ENCODE measurements around the gene RBM47.
"Not testable (repeated sequence)": the region's sequence is repeated elsewhere in the genome, so short reads cannot be mapped to it uniquely, and the experiment has no call there.

Gene RBM47

DNA sequence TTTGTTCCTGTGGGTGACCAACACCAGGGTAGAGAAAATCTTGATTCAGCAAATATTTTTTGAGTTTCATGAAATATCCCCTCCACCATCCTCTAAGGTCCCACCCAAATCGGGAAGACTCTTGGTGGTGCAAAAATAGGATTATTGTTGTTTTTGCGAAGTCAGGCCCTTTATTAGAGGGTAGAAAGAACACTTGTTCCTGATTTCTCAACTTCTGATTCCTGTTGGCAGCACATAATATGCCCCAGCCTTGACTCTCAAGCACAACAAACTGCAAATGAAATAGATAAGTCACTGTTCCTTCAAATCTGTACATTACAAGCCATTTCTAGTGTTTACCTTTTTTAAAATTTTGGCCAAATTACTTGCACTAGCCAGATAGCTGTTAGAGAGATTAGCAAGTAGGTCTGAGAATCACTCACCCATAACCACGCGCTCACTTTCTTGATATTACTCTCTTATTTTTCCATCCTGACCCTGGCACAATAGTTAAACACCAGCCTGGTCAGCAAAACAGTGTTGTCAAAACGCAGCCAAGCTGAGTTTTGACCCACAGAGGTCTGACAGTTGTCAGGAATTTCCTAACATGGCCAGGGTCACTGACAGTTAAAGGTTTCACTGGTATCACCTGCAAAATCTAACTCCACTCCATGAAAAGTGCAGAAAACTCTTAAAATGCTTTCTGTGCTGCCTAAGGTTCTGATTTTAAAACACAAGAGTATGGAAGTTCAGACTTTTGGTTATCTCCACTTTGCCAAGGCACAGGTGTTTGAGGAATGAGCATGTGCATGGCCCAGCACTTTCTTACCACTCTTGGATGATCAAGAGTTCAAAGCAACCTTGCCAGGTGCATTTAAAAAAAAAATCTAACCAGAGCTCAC is 69.8 kb downstream of the RBM47 start:
- DNase-seq, result no peak

DNA sequence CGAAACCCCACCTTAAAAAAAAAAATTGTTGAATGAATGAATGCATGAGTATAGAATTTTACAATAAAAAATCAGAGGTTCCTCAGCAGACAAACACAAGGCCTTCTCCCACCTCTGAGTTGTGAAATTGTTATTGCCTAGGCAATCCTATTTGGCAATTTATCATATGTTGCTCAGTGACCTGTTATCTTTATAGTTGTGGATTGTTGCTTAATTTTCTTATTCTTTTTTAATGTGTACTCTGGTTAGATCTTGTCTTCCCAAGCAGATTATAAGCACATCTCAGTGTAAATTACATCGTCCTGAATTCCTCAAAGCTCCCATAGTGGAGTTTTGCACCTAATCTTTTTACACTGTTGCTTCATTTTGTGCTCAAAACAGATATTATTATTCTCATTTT is 71.9 kb downstream of the RBM47 start:
- no peak for DNase-seq

DNA sequence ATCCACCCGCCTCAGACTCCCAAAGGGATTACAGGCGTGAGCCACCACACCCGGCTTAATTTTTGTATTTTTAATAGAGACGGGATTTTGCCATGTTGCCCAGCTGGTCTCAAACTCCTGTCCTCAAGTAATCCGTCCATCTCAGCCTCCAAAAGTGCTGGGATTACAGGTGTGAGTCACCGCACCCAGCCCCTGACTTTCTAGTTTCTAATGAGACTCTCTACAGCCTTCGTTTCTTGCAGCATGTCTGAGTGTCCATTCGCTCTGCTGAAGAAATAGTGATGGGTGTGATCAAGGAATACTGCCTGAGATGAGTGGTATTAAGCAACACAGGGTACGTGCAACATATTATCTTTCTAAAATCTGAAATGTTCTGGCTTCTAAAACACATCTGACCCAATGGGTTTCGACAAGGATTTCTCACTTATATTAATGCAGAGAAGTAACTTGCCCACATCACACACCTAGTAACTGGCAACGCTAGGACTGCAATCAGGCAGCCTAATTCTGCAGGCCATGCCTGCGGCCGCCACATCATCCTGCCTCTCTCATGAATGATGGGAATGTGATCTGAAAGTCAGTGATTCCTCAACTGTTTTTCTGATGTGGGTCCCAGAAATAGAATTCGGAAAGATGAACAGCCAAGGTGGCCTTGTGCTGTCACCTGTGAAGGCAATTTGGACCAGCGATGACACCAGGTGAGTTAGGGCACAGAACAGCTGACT is 74.3 kb downstream of the RBM47 start:
- DNase-seq, result no peak

DNA sequence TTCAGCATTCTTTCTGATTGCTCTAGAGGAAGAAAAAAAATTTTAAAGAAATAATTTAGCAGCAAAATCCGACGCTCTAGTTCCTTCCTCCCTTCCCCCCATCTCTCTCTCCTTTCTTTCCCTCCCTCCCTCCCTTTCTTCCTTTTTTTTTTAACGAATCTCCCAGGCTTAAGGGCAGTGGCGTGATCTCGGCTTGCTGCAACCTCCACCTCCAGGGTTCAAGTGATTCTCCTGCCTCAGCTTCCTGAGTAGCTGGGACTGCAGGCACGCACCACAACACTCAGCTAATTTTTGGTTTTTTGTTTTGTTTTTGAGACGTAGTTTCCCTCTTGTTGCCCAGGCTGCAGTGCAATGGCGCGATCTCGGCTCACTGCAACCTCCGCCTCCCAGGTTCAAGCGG is 75.0 kb downstream of the RBM47 start:
- not testable (repeated sequence) for DNase-seq

DNA sequence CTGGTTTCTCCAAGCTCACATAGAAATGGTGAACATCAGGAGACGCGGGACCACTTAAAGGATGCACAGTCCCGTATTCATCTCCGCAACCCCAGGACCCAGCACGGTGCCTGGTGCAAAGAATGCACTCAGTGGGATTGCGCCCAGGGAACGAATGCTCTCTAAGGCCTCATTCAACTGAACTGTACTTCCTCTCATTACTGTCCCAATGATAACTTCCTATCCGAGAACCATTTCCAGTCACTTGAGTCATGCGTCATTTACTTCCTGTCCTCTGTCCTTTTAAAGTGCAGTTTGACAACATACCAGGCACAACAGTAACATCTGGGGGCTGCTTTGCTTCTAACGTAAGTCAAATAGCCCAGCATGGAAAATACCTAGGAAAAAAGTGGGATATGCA is 75.7 kb downstream of the RBM47 start:
- DNase-seq, result no peak

DNA sequence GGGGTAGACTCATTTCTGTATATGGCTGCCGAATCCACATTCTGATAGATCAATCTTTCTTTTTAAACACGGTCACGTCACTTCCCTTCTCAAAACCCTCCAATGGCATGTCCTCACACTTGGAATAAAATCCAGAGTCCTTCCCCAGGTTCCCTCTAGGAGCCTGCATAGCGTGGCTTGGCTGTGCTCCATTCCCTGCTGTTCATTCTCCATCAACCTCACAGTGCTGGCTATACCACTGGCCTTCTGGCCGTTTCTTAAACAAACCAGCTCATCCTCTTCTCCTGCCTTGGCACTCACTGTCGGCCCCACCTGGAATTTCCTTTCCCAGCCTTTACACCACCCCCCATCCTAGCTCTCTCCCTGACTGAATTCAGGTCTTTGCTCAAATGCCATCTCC is 77.1 kb downstream of the RBM47 start:
- DNase-seq, result no peak

DNA sequence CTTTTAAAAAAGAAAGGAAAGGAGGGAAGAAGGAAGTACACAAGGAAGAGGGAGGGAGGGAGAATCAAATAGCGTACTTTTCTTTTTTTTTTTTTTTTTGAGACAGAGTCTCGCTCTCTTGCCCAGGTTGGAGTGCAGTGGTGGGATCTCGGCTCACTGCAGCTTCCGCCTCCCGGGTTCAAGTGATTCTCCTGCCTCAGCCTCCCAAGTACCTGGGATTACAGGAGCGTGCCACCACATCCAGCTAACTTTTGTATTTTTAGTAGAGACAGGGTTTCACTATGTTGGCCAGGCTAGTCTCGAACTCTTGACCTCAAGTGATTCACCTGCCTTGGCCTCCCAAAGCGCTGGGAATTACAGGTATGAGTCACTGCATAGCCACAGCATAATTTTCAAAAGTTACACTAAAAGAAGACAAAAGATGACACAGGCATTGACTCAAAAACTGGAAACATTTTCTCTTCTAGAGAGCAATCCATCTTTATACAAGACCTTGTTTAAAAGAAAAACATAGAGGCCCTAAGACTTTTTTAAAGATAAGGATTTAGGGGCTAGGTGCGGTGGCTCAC is 78.0 kb downstream of the RBM47 start:
- DNase-seq, result not testable (repeated sequence)

DNA sequence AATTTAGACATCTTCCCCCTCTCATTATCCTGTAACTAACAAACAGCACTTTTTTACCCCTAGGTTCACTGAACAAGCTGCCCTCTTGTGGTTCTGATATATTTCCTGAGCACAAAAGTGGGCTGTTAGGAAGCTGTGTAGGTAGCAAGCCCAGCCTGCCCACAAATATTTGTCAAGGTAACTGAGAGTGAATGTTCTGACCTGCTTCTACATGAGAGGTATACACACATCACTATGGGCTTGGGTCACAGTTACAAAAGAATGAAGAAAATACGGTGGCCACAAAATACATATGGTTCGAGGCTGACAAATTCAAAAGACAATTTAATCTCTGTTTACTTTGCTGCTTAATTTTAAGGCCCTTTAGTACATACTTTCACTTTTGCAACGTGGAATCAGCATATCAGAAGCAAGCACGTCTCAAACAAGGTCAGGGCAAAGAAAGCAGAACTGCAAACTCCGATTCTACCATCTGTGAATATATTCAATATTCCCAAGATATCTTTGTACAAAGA is 78.7 kb downstream of the RBM47 start:
- peak; percentile 4 for DNase-seq

DNA sequence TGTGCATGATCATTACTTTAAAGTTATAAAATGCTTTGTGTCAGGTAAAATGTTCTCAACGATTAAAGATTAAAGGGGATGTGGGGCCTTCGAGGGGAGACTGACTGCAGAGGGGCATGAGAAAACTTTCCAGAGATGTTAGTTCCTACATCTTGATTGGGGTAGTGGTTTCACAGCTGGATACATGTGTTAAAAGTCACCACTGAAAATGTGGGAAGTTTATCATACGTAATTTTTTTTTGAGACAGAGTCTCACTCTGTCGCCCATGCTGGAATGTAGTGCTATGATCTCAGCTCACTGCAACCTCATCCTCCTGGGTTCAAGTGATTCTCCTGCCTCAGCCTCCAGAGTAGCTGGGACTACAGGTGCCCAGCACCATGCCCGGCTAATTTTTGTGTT is 79.5 kb downstream of the RBM47 start:
- no peak for DNase-seq

DNA sequence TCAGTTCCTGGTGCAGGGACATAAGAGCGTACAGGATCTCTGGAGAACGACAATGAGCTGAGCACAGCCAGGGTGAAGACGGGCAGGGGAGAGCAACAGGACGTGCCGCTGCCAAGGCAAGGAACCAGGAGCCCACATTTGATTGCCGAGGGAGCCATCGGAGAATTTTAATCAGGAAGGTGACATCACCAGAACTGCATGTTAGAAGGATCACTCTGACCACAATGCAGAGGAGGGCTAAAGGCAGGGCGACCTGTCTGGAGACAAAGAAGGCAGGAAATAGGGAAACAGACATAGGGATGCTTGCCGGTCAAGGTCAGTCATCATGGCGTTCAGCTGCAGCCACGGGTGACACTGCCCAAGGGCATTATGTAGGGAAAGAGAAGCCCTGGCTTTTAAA is 81.4 kb downstream of the RBM47 start:
- DNase-seq, result no peak

DNA sequence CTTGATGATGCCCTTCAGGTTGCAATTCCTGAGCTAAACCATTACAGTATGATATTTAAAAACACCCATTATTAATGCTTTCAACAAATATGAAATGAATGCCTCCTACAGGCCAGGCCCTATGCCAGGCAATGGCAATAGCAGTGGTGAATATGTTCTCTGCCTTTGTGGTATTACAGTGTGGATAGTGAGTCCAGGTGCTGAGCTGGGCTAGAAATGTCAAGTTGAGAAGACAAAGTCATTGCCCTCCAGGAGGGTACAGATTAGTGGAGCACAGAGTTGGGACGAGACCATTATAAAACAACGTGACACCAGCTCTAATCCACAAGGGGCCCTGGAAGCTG is 81.9 kb downstream of the RBM47 start:
- no peak for DNase-seq

DNA sequence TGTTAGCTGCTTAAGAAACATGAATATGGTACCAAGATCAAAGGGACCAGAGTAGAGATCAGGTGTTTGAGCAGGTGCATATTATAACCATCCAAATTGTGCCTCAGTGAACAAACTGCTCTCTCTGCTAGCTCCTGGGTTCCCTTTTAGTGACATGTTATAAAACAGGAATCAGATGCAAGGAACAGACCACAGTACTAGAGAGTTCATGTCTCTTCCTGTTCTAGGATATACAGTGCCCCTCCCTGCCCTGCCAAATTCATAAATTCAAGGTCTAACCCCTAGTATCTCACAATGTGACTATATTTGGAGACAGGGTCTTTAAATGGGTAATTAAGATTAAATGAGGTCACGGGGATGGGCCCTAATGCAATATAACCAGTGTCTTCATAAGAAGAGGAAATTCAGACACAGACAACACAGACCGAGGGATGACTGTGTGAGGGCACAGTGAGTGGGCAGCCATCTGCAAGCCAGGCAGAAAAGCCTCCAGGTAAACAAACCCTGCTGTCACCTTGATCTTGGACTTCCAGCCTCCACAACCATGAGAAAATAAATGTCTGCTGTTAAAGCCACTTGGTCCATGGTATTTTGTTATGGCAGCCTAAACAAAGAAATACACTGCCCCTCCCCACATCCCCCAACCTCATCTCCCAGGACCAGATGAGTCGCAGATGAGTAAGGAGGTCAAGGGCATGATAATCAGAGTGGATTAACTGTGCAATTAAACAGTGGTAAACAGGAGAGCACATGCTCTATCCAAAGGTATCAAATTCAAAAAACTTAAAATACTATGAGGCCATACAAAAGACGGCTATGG is 82.5 kb downstream of the RBM47 start:
- DNase-seq, result no peak

DNA sequence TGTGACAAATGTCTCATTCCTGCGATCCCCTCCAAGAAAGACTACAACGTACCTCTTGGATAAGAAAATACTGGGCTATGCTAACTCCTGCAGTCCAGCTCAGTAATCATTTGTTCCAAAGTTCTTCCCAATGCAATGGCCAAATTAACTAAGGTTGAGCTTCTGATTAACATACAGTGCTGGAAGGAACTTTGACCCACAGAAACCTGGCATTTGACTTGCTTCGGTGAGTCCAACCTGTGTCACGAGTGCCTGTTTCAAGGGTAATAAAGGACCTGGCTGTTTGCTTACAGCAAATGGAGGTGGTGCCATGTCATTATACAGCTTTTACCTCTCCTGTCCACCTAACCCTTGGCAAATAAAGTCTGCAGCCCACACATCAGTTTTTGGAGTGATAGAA is 83.2 kb downstream of the RBM47 start:
- DNase-seq, result no peak

DNA sequence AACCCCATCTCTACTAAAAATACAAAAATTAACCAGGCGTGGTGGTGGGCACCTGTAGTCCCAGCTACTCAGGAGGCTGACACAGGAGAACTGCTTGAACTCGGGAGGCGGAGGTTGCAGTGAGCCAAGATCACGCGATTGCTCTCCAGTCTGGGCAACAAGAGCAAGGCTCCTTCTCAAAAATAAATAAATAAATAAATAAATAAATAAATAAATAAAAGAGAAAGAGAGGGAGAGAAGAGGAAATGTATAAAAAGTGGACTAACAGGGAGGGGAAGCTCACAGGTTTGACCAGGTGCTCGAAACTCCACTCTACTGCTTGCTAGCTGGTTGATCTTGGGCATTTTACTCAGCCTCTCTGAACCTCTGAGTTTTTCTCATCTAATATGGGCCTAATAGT is 84.2 kb downstream of the RBM47 start:
- not testable (repeated sequence) for DNase-seq

DNA sequence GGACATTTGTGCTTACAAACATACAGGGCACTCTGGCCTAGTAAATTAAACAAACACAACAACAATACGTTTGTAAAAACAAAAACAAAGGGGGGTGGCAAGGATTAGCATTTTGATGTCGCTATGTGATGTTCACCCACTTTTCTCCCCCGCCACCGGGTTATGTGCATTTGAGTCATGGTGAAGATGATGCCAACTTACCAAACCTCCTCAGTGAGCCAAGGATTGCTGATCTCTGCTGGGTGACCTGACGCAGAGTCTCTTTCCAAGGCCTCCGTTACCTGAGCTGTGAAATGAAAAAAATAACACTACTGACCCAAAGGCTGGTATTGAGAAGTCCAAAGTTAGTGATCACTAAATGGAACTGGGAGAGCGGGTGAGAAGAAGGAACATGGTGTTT is 85.4 kb downstream of the RBM47 start:
- DNase-seq, result no peak

DNA sequence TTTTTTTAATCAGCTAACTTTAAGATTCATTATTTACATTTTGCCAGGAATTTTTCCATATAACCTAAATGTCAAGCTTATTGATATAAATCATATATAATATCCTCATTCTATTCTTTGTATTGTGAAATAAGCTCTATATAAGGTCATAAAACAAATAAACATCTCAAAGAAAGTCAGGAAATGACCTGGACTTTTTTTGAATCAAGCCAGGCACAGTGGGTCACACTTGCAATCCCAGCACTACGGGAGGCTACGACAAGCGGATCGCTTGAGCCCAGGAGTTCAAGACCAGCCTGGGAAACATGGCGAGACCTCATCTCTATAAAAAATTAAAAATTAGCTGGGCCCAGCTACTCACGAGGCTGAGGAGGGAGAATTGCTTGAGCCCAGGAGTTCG is 88.9 kb downstream of the RBM47 start:
- DNase-seq, result no peak

DNA sequence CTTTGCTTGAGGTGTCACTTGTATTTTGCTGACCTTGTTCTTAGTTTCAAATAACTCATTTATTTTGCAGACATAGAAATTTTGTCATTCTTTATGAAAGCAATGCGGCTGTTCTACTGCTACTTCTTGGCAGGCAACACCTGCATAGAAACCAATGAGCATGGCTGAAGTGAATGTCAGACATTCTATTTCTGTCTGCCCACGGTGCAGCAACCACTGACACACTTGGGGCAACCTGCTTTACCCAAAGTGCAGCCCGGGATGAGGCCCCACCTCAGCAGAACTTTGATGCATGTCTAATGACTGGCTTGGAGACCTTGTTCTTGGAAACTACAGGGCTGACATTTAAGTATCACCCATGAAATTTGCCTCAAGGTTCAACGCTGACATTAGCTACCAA is 93.6 kb downstream of the RBM47 start:
- no peak for DNase-seq

DNA sequence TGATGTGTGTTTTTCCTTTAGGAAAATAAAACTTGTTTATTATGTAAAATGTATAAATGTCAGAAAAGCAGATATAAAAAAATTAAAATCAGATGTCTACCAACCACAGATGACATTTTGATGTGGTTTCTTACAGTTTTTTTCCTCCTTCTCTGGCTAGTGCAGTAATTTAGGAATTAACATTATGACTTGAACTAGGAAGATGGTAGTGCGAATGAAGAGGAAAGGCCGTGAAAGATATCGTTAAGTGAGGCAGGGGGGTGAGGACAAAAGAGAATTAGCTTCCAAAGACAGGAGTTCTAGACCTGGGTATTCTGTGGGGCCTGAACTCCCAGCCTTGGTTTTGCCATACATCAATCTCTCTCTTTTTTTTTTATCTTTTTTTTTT is 98.0 kb downstream of the RBM47 start:
- DNase-seq, result no peak

DNA sequence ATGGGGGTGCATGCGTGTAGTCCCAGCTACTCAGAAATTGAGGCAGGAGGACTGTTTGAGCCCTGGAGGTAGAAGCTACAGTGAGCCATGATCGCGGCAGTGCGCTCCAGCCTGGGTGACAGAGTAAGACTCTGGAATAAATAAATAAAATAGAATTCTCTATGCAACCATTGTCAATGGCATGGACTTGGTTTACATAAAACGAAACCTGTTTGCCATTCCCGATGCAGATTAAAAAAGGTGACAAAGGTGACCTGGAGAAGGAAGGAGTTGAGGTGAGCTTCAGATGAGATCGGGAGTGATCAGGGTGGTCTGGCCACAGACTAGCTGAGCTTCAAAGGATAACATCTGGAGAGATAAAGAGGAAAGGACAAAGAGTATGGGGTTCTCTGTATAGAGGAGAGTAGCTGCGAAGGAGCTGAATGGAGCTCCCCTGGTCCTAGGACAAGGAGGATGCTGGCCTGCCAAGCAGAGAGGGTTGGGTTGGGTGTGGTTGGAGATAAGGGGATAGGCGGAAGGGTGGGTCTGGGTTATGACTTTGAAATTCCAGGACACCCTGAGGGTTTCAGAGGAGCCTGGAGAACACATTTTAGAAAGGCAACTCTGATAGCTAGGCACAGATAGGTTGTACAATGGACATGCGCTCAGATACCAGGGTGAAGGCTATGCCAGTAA is 98.6 kb downstream of the RBM47 start:
- no peak for DNase-seq

DNA sequence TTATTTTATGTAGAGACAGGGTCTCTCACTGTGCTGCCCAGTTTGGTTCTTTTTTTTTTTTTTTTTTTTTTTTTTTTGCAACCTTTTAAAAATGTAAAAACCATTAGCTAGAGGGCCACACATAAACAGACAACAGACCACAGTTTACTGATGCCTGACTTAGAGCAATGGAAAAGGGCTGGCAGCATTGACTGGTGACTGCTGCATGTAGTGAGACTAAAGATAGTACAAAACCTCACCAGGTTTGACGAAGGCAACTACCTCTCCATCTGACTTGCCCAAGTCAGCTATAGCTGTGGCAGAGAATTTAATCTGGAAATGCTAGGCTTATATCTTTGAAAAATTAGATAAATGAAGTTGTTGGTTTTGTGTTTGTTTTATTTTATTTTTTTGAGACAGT is 102.9 kb downstream of the RBM47 start:
- DNase-seq, result no peak

DNA sequence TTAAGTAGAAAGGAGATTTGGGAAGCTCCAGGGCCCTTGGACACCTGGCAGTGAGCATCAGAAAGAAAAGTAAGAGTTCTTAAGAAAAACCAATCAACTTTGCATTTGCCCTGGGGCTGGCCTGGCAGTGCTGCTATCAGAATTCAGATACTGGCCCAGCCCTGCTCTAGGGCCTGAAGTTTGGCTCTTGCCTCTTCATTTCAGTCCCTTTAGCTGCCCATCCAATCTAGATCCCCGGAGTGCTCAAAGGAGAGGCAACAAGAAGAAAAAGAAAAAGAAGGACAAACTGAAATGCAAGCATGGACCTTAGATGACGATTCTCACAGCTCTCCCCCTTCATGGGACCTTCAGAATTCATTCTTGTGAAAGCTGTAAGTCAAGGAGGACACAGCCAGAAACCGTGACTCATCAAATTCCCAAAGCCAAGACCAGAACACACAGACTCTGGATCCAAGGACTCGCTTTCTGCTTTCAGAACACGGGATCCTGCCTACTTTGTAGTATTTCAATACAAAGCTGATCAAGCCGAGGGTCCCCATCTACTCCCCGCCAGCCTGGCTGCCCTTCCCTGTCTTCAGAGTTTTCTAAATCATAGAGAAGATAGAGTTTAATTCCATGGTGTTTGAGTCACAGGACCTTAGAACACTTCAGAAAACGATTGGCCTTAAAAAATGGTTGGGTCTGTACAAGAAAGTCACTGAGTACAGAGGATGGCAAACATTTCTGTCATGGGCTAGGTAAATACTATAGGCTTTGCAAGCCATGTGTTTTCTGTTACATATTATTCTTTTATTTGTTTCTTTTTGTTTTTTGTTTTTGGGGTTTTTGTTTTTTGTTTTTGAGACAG is 103.7 kb downstream of the RBM47 start:
- no peak for DNase-seq

All from NCI-H2227 treated with DMSO at 0.1 percent for 48 hours (cell line).